CD14-positive monocyte (primary cell): ENCODE measurements around the gene ACO2. TPM values are rescaled to one million over a fixed set of nuclear protein-coding genes. Genes with fewer than 3 reads are reported as not detected.

Experiments
- DNase-seq, 3 donors: peaks; one replicate each; pipeline ENCODE4 v3.0.0-alpha.2; 2011 to 2022
- H2AFZ ChIP-seq: 2 replicates; pipeline ENCODE4 v1.6.0; 2012; ENCODE audit warnings: mild to moderate bottlenecking, low read depth, low read length, inconsistent platforms; ENCODE audit not compliant: insufficient read depth, poor library complexity, severe bottlenecking
- H3K27ac ChIP-seq, 2 donors: 1 replicate in 1 of 2; 2 replicates in 1 of 2; pipeline ENCODE4 v1.5.1; 2012 to 2013; ENCODE audit warnings: low read length in 2 of 2, control low read depth in 1 of 2, inconsistent platforms in 1 of 2, low read depth in 1 of 2, mild to moderate bottlenecking in 1 of 2
- H3K27me3 ChIP-seq, 2 donors: one replicate each; pipeline versions ENCODE4 v1.6.0 to v1.6.1; 2011 to 2013; ENCODE audit warnings: low read length in 2 of 2; ENCODE audit not compliant: control insufficient read depth in 2 of 2, insufficient read depth in 2 of 2
- H3K36me3 ChIP-seq, 2 donors: replicated peaks in 1 of 2; 1 replicate in 1 of 2; 2 replicates in 1 of 2; pipeline versions ENCODE4 v1.5.1 to v1.6.1; 2012 to 2013; ENCODE audit warnings: low read length in 2 of 2, control low read depth in 1 of 2, inconsistent platforms in 1 of 2, mild to moderate bottlenecking in 1 of 2; ENCODE audit not compliant: insufficient read depth in 2 of 2, control insufficient read depth in 1 of 2
- H3K4me1 ChIP-seq, 2 donors: 1 replicate in 1 of 2; 2 replicates in 1 of 2; pipeline versions ENCODE4 v1.5.1 to v1.6.1; 2012 to 2013; ENCODE audit warnings: low read length in 2 of 2, control low read depth in 1 of 2, inconsistent platforms in 1 of 2, mild to moderate bottlenecking in 1 of 2, moderate library complexity in 1 of 2; ENCODE audit not compliant: insufficient read depth in 2 of 2, control insufficient read depth in 1 of 2
- H3K4me2 ChIP-seq: replicated peaks from 2 replicates; pipeline ENCODE3; 2012; ENCODE audit warnings: low read length, moderate library complexity, mild to moderate bottlenecking; ENCODE audit not compliant: poor library complexity, severe bottlenecking; ENCODE audit errors: extremely low read depth
- H3K4me3 ChIP-seq, 3 experiments: fragments of 200-600 bp in 1 of 3; sonication (generic) in 1 of 3; replicated peaks in 1 of 3; 1 replicate in 2 of 3; 2 replicates in 1 of 3; pipeline ENCODE4 v1.5.1; 2011 to 2013; ENCODE audit warnings: low read length in 3 of 3, mild to moderate bottlenecking in 3 of 3, control low read depth in 2 of 3, low read depth in 2 of 3, inconsistent platforms in 1 of 3, moderate library complexity in 1 of 3
- H3K79me2 ChIP-seq: 2 replicates; pipeline ENCODE4 v1.6.0; 2012; ENCODE audit warnings: mild to moderate bottlenecking, control low read depth, inconsistent platforms, low read length, moderate library complexity; ENCODE audit not compliant: insufficient read depth
- H3K9ac ChIP-seq: 2 replicates; pipeline ENCODE4 v1.6.0; 2017; ENCODE audit warnings: low read length, mild to moderate bottlenecking; ENCODE audit not compliant: insufficient read depth, poor library complexity, severe bottlenecking
- H3K9me3 ChIP-seq, 2 donors: replicated peaks in 1 of 2; 1 replicate in 1 of 2; 2 replicates in 1 of 2; pipeline versions ENCODE4 v1.5.1 to v1.6.1; 2012 to 2013; ENCODE audit warnings: low read length in 2 of 2, control low read depth in 1 of 2; ENCODE audit not compliant: control insufficient read depth in 1 of 2, insufficient read depth in 1 of 2
- H4K20me1 ChIP-seq: 2 replicates; pipeline ENCODE4 v1.6.0; 2012; ENCODE audit warnings: mild to moderate bottlenecking, low read length, control low read depth, moderate library complexity; ENCODE audit not compliant: insufficient read depth
- H3K27ac Mint-ChIP-seq, 7 donors: one replicate each; pipeline ENCODE4 v1.8.0; 2020; ENCODE audit warnings: mild to moderate bottlenecking in 7 of 7, mixed read lengths in 7 of 7, moderate library complexity in 6 of 7, inconsistent platforms in 2 of 7
- H3K27me3 Mint-ChIP-seq, 3 donors: one replicate each; pipeline ENCODE4 v1.8.0; 2021 to 2022; ENCODE audit warnings: low read depth in 3 of 3, mild to moderate bottlenecking in 3 of 3, mixed read lengths in 3 of 3, moderate library complexity in 3 of 3, inconsistent platforms in 1 of 3
- H3K36me3 Mint-ChIP-seq, 2 donors: one replicate each; pipeline ENCODE4 v1.8.0; 2020; ENCODE audit warnings: mixed read lengths in 2 of 2, inconsistent platforms in 1 of 2, mild to moderate bottlenecking in 1 of 2
- H3K4me1 Mint-ChIP-seq: one replicate; pipeline ENCODE4 v1.8.0; 2020; ENCODE audit warnings: mild to moderate bottlenecking, mixed read lengths
- H3K4me3 Mint-ChIP-seq, 2 donors: one replicate each; pipeline ENCODE4 v1.8.0; 2020; ENCODE audit warnings: mild to moderate bottlenecking in 2 of 2, mixed read lengths in 2 of 2, moderate library complexity in 1 of 2
- H3K9me3 Mint-ChIP-seq, 7 donors: one replicate each; pipeline ENCODE4 v1.8.0; 2020 to 2022; ENCODE audit warnings: mixed read lengths in 7 of 7, mild to moderate bottlenecking in 6 of 7, moderate library complexity in 6 of 7, inconsistent platforms in 2 of 7
- CTCF ChIP-seq: fragments of 200-600 bp; IDR thresholded peaks from one replicate; pipeline ENCODE4 v1.8.0; 2022; ENCODE audit warnings: antibody characterized with exemption, mild to moderate bottlenecking
- WGBS: methylation state at CpG from one replicate; pipeline ENCODE4 v1.1.5; 2013; ENCODE audit warnings: missing lambda C conversion rate; ENCODE audit not compliant: insufficient coverage; 5-methylcytosine and 5-hydroxymethylcytosine counted together
- intact Hi-C, 2 donors: fragments of 100-400 bp; cut with micrococcal nuclease; formaldehyde crosslinking; loops; one replicate each; pipeline versions ENCODE4 v1.15.0 to v1.15.1; 2023
- polyA plus RNA-seq, 3 donors: library from polyadenylated mRNA; depleted of rRNA in 1 of 3; unstranded in 2 of 3; stranded (reverse) in 1 of 3; fragments of 300-500 nt in 2 of 3; fragments of >200 nt in 1 of 3; fragmentation: Illumina TruSeq in 2 of 3; gene quantifications; 1 replicate in 2 of 3; 2 replicates in 1 of 3; pipeline ENCODE4 v1.2.3, GENCODE V29; 2012 to 2021

ACO2 gene
- polyA plus RNA-seq, 3 donors: 56.8 to 75.8 (median 64.2) TPM

DNA sequence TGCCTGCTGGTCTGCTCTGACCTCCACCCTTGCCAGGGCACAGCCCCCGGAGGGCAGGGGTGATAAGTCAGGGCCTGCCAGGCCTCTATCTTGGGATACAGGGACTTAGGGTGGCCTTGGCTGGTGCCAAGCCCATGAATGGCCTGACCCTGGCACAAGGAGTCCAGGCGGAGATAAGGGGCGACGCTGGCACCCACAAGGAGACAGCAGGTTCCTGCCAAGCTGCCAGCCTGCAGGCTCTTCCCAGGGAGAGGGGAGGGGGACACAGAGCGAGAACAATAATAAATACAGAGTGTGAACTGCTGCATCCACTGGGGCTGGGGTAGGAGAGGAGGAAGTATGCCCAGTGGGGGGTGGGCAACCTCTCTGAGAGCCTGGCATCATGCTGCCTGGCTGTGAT lies 92.9 kb downstream of the ACO2 start:
- H3K79me2 ChIP-seq: no peaks in the 10 kb centered on the region
- TF ChIP-seq CTCF: no peak
- no peak overlapping the region for H3K4me2 ChIP-seq
- H3K4me3 ChIP-seq: no peak overlapping the region
- 89% methylated on average over 5 of the region's 5 CpGs for WGBS
- no peaks in the 10 kb centered on the region for H3K4me1 ChIP-seq
- H3K9me3 ChIP-seq: no peaks in the 10 kb centered on the region
- no peaks in the 10 kb centered on the region for H3K36me3 ChIP-seq
- H3K27me3 Mint-ChIP-seq: peaks cover 28 to 58% (median 57%) of the 10 kb centered on the region in 3 donors
- H4K20me1 ChIP-seq: no peaks in the 10 kb centered on the region
- H3K27me3 ChIP-seq: peaks cover 0 to 27% of the 10 kb centered on the region in 2 donors
- H3K27ac ChIP-seq: no peak overlapping the region
- intact Hi-C loops: no loop called here
- no peaks in the 10 kb centered on the region for H3K9me3 Mint-ChIP-seq
- H3K4me1 Mint-ChIP-seq: no peaks in the 10 kb centered on the region
- no peak overlapping the region for H3K4me3 Mint-ChIP-seq
- H3K36me3 Mint-ChIP-seq: no peaks in the 10 kb centered on the region
- no peak overlapping the region for H3K27ac Mint-ChIP-seq
- no peak overlapping the region for H2AFZ ChIP-seq
- no peak overlapping the region for H3K9ac ChIP-seq
- DNase-seq: no peak

- Histone ChIP-seq H3K9ac (no peak overlapping the region), H3K4me2 (no peak overlapping the region), H3K36me3 (no peaks in the 10 kb centered on the region), H3K9me3 (no peaks in the 10 kb centered on the region), H3K4me3 (no peak overlapping the region), H3K27ac (no peak overlapping the region), H2AFZ (no peak overlapping the region), H3K27me3 (peaks cover 0 to 27% of the 10 kb centered on the region in 2 donors), H4K20me1 (no peaks in the 10 kb centered on the region), H3K4me1 (no peaks in the 10 kb centered on the region), H3K79me2 (no peaks in the 10 kb centered on the region)
- no peak overlapping the region for H3K4me3 Mint-ChIP-seq
- no peaks in the 10 kb centered on the region for H3K9me3 Mint-ChIP-seq
- H3K36me3 Mint-ChIP-seq: no peaks in the 10 kb centered on the region
- DNase-seq: no peak
- TF ChIP-seq CTCF: no peak
- intact Hi-C loops: no loop called here
- no peak overlapping the region for H3K27ac Mint-ChIP-seq
- peaks cover 30 to 56% (median 54%) of the 10 kb centered on the region in 3 donors for H3K27me3 Mint-ChIP-seq
- WGBS: 77% methylated on average over 4 of the region's 4 CpGs
- no peaks in the 10 kb centered on the region for H3K4me1 Mint-ChIP-seq
Observed at GRCh38 chr22:41562461-41562860, 93.5 kb downstream of the ACO2 start.
